Measurements from ENCODE around the gene VAC14.

The VAC14 gene

GRCh38 chr16:70685938-70686375 is 115.0 kb downstream of the VAC14 start, which contains the start of gene MTSS2:
Gene MTSS2 (minus strand): TSS chr16:70686053. CDS start chr16:70685791, 262 bp downstream.
- H3K27me3 ChIP-seq (ENCODE audit: insufficient read depth, poor library complexity, severe bottlenecking): no peaks in the 10 kb centered on the region
- TF ChIP-seq GABPA (IDR thresholded peaks at IDR 0.05; ENCODE audit: low read depth) (no peak), SPI1 (IDR thresholded peaks at IDR 0.05; ENCODE audit: borderline replicate concordance, low read depth) (no peak), REST (IDR thresholded peaks at IDR 0.05; ENCODE audit: insufficient replicate concordance, low read depth) (no peak), CTCF (IDR thresholded peaks at IDR 0.05; ENCODE audit: insufficient read depth, low read length) (no peak), POLR2AphosphoS5 (IDR thresholded peaks at IDR 0.05; ENCODE audit: low read depth) (no peak; the same call in 1 of the 2 replicates)
- DNase-seq (ENCODE audit: low read depth in 1 of 2, low spot score in 1 of 2): peak in 1 of 2 experiments; percentile 67

GRCh38 chr16:70685061-70685937 is 115.7 kb downstream of the VAC14 start:
- Histone ChIP-seq H3K27me3 (ENCODE audit: insufficient read depth, poor library complexity, severe bottlenecking) (no peaks in the 10 kb centered on the region), H3K27ac (replicated peaks) (peak overlapping the region; percentile 80), H3K4me3 (replicated peaks; ENCODE audit: insufficient read depth, low read length) (peak overlapping the region; percentile 56)
- no peak for DNase-seq (ENCODE audit: low read depth in 1 of 2, low spot score in 1 of 2)
- TF ChIP-seq SPI1 (IDR thresholded peaks at IDR 0.05; ENCODE audit: borderline replicate concordance, low read depth): no peak
- no peak for TF ChIP-seq POLR2AphosphoS5 (IDR thresholded peaks at IDR 0.05; ENCODE audit: low read depth)
- no peak for TF ChIP-seq GABPA (IDR thresholded peaks at IDR 0.05; ENCODE audit: low read depth)
- TF ChIP-seq REST (IDR thresholded peaks at IDR 0.05; ENCODE audit: insufficient replicate concordance, low read depth): no peak
- TF ChIP-seq CTCF (IDR thresholded peaks at IDR 0.05; ENCODE audit: insufficient read depth, low read length): no peak

More at GRCh38 chr16:70685938-70686375, 115.0 kb downstream of the VAC14 start, which contains the start of gene MTSS2:
- Histone ChIP-seq H3K4me3 (replicated peaks; ENCODE audit: insufficient read depth, low read length) (peak within 1 kb of the TSS; percentile 56), H3K27ac (replicated peaks) (peak within 1 kb of the TSS; percentile 80)

- no peak for TF ChIP-seq POLR2AphosphoS5 (IDR thresholded peaks at IDR 0.05; ENCODE audit: low read depth)
- TF ChIP-seq GABPA (IDR thresholded peaks at IDR 0.05; ENCODE audit: low read depth): no peak
- TF ChIP-seq REST (IDR thresholded peaks at IDR 0.05; ENCODE audit: insufficient replicate concordance, low read depth): no peak
- TF ChIP-seq CTCF (IDR thresholded peaks at IDR 0.05; ENCODE audit: insufficient read depth, low read length): no peak
- TF ChIP-seq SPI1 (IDR thresholded peaks at IDR 0.05; ENCODE audit: borderline replicate concordance, low read depth): no peak
- DNase-seq (ENCODE audit: low read depth in 1 of 2, low spot score in 1 of 2): no peak
- H3K27ac ChIP-seq (replicated peaks): peak overlapping the region; percentile 80
- H3K27me3 ChIP-seq (ENCODE audit: insufficient read depth, poor library complexity, severe bottlenecking): no peaks in the 10 kb centered on the region
- peak overlapping the region; percentile 56 for H3K4me3 ChIP-seq (replicated peaks; ENCODE audit: insufficient read depth, low read length)
Measured at GRCh38 chr16:70684146-70685060, 116.6 kb downstream of the VAC14 start.
